Neural progenitor cell (in vitro differentiated cells): ENCODE data around the gene PHLDA2.

ENCODE experiments used
- EZH2 ChIP-seq: fragments of 200-600 bp; sonication (generic); IDR thresholded peaks from 2 replicates; pipeline ENCODE4 v1.6.1; 2017; ENCODE audit warnings: antibody characterized with exemption, mild to moderate bottlenecking, moderate library complexity
- EZH2phosphoT487 ChIP-seq: fragments of 200-600 bp; sonication (generic); IDR thresholded peaks from 2 replicates; pipeline ENCODE4 v1.6.1; 2017; ENCODE audit warnings: antibody characterized with exemption
- TF ChIP-seq, protein P1 (sequence below): fragments of 200-600 bp; sonication (generic); IDR thresholded peaks from 2 replicates; pipeline ENCODE4 v1.5.1; 2017; ENCODE audit warnings: antibody characterized with exemption, mild to moderate bottlenecking

DNA sequence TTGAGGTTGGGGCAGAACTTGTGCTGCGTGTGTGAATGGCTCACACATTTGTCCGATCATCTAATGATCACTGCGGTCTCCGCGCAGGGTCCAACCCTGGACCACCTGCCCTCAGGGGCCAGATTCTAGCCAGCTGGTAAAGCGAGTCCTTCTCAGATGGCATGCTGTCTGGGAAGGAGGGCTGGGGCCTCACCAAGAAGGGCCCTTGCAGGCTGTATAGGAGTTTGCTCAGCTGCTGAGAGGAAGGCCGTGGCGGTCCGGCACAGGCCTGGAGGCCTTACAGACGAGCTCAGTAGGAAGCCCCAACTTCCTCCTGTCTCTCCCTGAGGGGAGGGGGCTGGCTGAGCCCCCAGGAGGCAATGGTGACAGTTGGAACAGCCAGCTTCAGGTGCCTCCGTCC is 13.7 kb downstream of the PHLDA2 start:
- TF ChIP-seq, protein P1, sequence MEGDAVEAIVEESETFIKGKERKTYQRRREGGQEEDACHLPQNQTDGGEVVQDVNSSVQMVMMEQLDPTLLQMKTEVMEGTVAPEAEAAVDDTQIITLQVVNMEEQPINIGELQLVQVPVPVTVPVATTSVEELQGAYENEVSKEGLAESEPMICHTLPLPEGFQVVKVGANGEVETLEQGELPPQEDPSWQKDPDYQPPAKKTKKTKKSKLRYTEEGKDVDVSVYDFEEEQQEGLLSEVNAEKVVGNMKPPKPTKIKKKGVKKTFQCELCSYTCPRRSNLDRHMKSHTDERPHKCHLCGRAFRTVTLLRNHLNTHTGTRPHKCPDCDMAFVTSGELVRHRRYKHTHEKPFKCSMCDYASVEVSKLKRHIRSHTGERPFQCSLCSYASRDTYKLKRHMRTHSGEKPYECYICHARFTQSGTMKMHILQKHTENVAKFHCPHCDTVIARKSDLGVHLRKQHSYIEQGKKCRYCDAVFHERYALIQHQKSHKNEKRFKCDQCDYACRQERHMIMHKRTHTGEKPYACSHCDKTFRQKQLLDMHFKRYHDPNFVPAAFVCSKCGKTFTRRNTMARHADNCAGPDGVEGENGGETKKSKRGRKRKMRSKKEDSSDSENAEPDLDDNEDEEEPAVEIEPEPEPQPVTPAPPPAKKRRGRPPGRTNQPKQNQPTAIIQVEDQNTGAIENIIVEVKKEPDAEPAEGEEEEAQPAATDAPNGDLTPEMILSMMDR, result no peak
- TF ChIP-seq EZH2phosphoT487 (no peak), EZH2 (no peak)
